HCT116 (cell line): ENCODE results near the gene OPN3.

Source experiments
- EZH2 ChIP-seq: fragments of 200-600 bp; sonication (generic); IDR thresholded peaks from 2 replicates; pipeline ENCODE4 v1.6.1; 2017; ENCODE audit warnings: antibody characterized with exemption, mixed run types
- EZH2phosphoT487 ChIP-seq: fragments of 200-600 bp; IDR thresholded peaks from 2 replicates; pipeline ENCODE4 v1.6.1; 2018; ENCODE audit warnings: antibody characterized with exemption, borderline replicate concordance
- JUND ChIP-seq: IDR thresholded peaks from 2 replicates; pipeline ENCODE4 v1.6.1; 2012
- POLR2A ChIP-seq: IDR thresholded peaks from 2 replicates; pipeline ENCODE4 v1.7.0; 2011; ENCODE audit warnings: borderline replicate concordance; ENCODE audit not compliant: insufficient read depth, insufficient read length; ENCODE audit errors: extremely low read depth
- POLR2AphosphoS5 ChIP-seq: IDR thresholded peaks from 2 replicates; pipeline ENCODE4 v1.6.1; 2011; ENCODE audit warnings: mild to moderate bottlenecking, low read depth, low read length, moderate library complexity
- RAD21 ChIP-seq: IDR thresholded peaks from 2 replicates; pipeline ENCODE4 v1.6.1; 2012; ENCODE audit warnings: low read depth, mild to moderate bottlenecking
- SP1 ChIP-seq: IDR thresholded peaks from 2 replicates; pipeline ENCODE4 v1.6.1; 2012; ENCODE audit warnings: low read depth
- TCF7L2 ChIP-seq: IDR thresholded peaks from 2 replicates; pipeline ENCODE4 v1.7.0; 2011; ENCODE audit warnings: borderline replicate concordance, inconsistent platforms; ENCODE audit not compliant: insufficient read depth, insufficient read length; ENCODE audit errors: extremely low read depth
- ZNF274 ChIP-seq: fragments of 200-500 bp; sonication (Bioruptor generic); IDR thresholded peaks from 2 replicates; pipeline ENCODE4 v1.6.1; 2014; ENCODE audit warnings: mild to moderate bottlenecking, low read depth, low read length, inconsistent platforms
- TF ChIP-seq, protein P1 (sequence below), 3 experiments: fragments of 200-600 bp in 1 of 3; sonication (generic) in 1 of 3; IDR thresholded peaks in 2 of 3; conservative IDR thresholded peaks in 1 of 3; 2 replicates each; pipeline ENCODE4 v1.5.1; 2012 to 2017; ENCODE audit warnings: low read depth in 2 of 3, low read length in 2 of 3, antibody characterized with exemption in 1 of 3, borderline replicate concordance in 1 of 3, control low read depth in 1 of 3, mild to moderate bottlenecking in 1 of 3, mixed read lengths in 1 of 3, mixed run types in 1 of 3, moderate library complexity in 1 of 3; ENCODE audit not compliant: insufficient read depth in 1 of 3
- TF ChIP-seq, protein P2 (sequence below): IDR thresholded peaks from 2 replicates; pipeline ENCODE4 v1.6.1; 2012; ENCODE audit warnings: low read depth
- TF ChIP-seq, protein P3 (sequence below): IDR thresholded peaks from 2 replicates; pipeline ENCODE4 v1.6.1; 2012
- TF ChIP-seq, protein P4 (sequence below): IDR thresholded peaks from 2 replicates; pipeline ENCODE4 v1.6.1; 2012
- TF ChIP-seq, protein P5 (sequence below): IDR thresholded peaks from 2 replicates; pipeline ENCODE4 v1.6.1; 2011; ENCODE audit warnings: mild to moderate bottlenecking, low read length, moderate library complexity; ENCODE audit not compliant: insufficient replicate concordance; ENCODE audit errors: extremely low read depth

DNA sequence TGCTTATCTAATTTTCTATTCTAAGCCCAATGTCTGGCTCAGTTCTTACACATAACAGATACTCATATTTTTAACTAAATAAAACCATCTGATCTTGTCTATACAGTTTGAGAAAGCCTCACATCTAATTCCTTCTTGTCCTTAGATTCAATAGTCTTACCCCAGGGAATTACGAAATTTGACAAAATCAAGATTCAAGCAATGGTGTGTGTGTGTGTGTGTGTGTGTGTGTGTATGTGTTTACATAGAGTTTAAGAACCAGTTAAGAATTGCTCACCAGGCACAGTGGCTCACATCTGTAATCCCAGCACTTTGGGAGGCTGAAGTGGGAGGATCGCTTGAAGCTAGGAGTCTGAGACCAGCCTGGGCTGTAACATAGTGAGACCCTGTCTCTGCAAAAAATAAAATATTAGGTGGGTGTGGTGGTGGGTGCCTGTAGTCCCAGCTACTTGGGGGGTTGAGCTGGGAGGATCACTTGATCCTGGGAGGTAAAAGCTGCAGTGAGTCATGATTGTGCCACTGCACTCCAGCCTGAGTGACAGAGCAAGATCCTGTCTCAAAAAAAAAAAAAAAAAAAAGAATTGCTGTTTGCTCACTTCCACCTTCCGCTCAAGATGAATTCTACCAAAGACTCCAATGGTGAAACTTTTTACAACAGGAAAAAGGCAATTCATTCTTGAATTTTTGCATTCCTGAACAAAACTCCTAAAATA lies 18.1 kb upstream of the OPN3 start:
- no peak for TF ChIP-seq EZH2
- TF ChIP-seq, protein P1, sequence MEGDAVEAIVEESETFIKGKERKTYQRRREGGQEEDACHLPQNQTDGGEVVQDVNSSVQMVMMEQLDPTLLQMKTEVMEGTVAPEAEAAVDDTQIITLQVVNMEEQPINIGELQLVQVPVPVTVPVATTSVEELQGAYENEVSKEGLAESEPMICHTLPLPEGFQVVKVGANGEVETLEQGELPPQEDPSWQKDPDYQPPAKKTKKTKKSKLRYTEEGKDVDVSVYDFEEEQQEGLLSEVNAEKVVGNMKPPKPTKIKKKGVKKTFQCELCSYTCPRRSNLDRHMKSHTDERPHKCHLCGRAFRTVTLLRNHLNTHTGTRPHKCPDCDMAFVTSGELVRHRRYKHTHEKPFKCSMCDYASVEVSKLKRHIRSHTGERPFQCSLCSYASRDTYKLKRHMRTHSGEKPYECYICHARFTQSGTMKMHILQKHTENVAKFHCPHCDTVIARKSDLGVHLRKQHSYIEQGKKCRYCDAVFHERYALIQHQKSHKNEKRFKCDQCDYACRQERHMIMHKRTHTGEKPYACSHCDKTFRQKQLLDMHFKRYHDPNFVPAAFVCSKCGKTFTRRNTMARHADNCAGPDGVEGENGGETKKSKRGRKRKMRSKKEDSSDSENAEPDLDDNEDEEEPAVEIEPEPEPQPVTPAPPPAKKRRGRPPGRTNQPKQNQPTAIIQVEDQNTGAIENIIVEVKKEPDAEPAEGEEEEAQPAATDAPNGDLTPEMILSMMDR (IDR thresholded peaks at IDR 0.05 in 2 of 3, conservative IDR thresholded peaks at IDR 0.05 in 1 of 3; ENCODE audit: borderline replicate concordance in 1 of 3, insufficient read depth in 1 of 3, low read depth in 2 of 3, low read length in 2 of 3): no peak
- TF ChIP-seq POLR2A: no peak
- TF ChIP-seq RAD21: no peak
- no peak for TF ChIP-seq JUND
- TF ChIP-seq, protein P2, sequence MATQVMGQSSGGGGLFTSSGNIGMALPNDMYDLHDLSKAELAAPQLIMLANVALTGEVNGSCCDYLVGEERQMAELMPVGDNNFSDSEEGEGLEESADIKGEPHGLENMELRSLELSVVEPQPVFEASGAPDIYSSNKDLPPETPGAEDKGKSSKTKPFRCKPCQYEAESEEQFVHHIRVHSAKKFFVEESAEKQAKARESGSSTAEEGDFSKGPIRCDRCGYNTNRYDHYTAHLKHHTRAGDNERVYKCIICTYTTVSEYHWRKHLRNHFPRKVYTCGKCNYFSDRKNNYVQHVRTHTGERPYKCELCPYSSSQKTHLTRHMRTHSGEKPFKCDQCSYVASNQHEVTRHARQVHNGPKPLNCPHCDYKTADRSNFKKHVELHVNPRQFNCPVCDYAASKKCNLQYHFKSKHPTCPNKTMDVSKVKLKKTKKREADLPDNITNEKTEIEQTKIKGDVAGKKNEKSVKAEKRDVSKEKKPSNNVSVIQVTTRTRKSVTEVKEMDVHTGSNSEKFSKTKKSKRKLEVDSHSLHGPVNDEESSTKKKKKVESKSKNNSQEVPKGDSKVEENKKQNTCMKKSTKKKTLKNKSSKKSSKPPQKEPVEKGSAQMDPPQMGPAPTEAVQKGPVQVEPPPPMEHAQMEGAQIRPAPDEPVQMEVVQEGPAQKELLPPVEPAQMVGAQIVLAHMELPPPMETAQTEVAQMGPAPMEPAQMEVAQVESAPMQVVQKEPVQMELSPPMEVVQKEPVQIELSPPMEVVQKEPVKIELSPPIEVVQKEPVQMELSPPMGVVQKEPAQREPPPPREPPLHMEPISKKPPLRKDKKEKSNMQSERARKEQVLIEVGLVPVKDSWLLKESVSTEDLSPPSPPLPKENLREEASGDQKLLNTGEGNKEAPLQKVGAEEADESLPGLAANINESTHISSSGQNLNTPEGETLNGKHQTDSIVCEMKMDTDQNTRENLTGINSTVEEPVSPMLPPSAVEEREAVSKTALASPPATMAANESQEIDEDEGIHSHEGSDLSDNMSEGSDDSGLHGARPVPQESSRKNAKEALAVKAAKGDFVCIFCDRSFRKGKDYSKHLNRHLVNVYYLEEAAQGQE: no peak
- TF ChIP-seq, protein P3, sequence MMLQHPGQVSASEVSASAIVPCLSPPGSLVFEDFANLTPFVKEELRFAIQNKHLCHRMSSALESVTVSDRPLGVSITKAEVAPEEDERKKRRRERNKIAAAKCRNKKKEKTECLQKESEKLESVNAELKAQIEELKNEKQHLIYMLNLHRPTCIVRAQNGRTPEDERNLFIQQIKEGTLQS: no peak
- TF ChIP-seq, protein P4, sequence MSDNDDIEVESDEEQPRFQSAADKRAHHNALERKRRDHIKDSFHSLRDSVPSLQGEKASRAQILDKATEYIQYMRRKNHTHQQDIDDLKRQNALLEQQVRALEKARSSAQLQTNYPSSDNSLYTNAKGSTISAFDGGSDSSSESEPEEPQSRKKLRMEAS: no peak
- TF ChIP-seq ZNF274: no peak
- no peak for TF ChIP-seq SP1
- no peak for TF ChIP-seq POLR2AphosphoS5
- TF ChIP-seq, protein P5, sequence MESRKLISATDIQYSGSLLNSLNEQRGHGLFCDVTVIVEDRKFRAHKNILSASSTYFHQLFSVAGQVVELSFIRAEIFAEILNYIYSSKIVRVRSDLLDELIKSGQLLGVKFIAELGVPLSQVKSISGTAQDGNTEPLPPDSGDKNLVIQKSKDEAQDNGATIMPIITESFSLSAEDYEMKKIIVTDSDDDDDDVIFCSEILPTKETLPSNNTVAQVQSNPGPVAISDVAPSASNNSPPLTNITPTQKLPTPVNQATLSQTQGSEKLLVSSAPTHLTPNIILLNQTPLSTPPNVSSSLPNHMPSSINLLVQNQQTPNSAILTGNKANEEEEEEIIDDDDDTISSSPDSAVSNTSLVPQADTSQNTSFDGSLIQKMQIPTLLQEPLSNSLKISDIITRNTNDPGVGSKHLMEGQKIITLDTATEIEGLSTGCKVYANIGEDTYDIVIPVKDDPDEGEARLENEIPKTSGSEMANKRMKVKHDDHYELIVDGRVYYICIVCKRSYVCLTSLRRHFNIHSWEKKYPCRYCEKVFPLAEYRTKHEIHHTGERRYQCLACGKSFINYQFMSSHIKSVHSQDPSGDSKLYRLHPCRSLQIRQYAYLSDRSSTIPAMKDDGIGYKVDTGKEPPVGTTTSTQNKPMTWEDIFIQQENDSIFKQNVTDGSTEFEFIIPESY: no peak
- TF ChIP-seq EZH2phosphoT487: no peak
- no peak for TF ChIP-seq TCF7L2
